NCI-H1436 (cell line): Measurements from ENCODE around the gene FOXN3.

Experiments
- DNase-seq: peaks from one replicate; lab custom pipeline; 2025; lab: John Stamatoyannopoulos, UW

Gene FOXN3

DNA sequence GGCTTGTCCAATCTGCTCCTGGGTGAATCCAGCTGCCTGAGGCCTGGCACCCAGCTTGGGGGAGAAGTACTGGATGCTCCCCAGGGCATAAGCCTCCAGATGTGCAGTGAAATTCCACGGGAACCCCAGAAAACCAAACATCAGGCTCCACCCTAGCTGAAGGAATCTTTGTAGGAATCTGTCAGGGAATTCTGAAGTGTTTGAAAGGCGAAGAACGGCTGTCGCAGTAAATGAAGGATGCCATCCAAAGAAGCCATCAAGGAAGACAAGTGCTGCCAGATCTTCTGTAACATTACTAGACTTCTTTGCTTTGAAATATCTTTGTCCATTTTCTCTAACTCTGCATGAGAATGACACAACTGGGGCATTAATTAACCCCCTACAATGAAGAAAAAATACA lies 219.4 kb downstream of the FOXN3 start:
- DNase-seq = no peak

DNA sequence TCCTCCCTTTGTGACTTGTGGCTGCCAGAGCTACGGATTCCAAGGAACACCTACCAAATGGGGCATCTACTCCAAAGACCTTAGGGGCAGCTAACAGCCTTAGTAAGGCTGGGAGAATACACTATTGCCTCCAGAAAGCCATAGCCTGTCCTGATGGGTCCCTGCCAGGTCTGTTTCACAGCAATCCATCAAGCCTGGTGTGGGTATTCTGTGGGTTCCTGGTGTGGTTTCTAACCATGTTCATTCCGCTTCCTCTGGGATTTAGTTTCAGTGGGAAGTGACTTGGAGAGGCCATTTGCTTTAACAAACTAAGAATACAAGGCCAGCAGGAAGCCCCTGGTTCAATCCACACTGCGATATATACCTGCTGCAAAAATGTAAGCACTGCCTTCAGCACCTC lies 220.5 kb downstream of the FOXN3 start:
- no peak for DNase-seq

- no peak for DNase-seq
Observed at GRCh38 chr14:89194376-89194775, 222.7 kb downstream of the FOXN3 start.

GRCh38 chr14:89190765-89191513 lies 226.1 kb downstream of the FOXN3 start:
- peak; percentile 66 for DNase-seq

GRCh38 chr14:89188492-89188891 lies 228.5 kb downstream of the FOXN3 start:
- no peak for DNase-seq

GRCh38 chr14:89187501-89187900 lies 229.5 kb downstream of the FOXN3 start:
- no peak for DNase-seq

- DNase-seq = peak; percentile 72
Observed at GRCh38 chr14:89186856-89187376, 230.1 kb downstream of the FOXN3 start.

DNA sequence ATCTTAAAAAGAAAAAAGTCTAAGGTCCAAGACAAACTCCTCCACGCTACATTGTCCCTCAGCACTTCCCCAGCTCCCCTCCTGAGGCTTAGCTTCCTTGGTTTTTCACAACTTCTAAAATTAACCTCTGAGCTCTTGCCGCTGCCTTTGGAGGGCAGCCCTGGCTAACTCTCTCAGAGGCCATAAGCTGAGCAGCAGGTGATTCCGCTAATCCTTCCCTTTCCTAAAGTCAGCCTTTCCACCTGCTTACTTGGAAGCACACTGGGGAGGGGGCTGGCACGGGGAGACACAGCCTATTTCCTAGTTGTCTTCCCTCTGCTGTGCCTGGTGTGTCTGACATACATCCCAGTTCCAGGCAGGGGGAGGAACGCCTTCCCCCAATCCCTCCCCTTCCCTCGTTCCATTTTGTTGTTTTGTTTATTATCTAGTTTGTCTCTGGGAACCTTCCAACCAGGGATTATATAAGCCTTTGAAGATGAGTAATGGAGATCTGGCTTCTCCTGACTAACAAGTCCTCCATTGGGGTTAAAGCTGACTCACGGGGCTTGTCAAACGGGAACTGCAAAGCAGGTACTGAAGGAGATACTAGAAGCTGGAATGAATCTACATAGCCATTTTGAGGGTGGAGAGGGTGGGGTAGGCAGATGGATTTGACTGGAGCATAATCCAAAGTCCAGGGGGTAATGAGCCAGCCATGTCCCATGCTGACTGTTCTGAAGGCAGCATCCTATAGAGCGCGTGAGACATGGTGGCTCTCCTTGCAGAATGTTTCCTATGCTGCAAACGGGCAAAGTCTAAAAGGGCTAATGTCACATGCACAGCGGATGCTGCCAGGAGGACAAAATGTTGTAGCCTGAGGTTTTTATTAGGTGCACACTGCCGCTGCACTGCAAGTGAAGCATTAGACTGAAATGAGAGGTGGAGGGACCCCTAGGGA lies 230.8 kb downstream of the FOXN3 start:
- DNase-seq = no peak

DNA sequence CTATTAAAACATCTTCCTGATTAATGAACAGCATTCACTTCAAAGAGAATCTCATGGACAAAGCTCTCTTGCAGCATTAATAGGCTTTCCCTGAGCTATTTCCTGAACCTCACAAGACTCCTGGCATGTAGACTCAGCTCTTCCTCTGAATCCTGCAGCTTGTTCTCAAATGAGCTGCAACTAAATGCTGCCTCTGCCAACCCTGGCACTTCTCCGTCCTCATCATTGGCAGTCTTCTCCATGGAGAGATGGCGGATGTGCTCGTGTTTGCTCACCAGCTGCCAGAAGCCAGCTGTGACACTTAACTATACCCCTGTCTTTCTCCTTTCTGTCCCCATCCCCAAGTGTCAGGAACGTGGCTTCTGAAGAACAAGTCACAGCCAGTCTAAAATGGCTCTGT lies 232.1 kb downstream of the FOXN3 start:
- no peak for DNase-seq

GRCh38 chr14:89182326-89182725 lies 234.7 kb downstream of the FOXN3 start:
- no peak for DNase-seq

- no peak for DNase-seq
Observed at GRCh38 chr14:89180546-89180945, 236.5 kb downstream of the FOXN3 start.

DNA sequence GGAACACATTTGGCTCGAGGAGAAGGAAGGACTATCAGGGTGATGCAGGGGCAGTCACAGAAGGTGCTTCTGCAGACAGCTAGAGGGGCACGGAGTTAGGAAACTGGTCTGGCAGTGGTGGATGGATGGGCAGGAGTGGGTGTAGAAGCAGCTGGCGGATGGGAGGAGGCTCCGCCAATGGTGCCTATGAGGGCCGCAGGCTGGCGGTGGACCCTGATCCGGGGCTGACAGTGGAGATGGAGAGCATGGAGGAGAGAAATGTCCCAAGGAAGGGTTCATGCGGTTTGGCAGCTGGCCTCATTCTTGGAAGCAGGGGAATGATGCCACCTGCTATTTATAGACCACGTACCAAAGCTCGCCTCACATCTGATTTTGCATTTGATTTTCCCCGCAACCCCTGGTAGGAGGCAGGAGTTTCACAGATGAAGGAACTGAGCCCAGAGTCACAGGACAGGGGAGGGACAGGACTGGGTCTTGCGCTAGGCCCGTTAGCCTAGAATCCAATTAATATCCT lies 237.1 kb downstream of the FOXN3 start:
- no peak for DNase-seq

DNA sequence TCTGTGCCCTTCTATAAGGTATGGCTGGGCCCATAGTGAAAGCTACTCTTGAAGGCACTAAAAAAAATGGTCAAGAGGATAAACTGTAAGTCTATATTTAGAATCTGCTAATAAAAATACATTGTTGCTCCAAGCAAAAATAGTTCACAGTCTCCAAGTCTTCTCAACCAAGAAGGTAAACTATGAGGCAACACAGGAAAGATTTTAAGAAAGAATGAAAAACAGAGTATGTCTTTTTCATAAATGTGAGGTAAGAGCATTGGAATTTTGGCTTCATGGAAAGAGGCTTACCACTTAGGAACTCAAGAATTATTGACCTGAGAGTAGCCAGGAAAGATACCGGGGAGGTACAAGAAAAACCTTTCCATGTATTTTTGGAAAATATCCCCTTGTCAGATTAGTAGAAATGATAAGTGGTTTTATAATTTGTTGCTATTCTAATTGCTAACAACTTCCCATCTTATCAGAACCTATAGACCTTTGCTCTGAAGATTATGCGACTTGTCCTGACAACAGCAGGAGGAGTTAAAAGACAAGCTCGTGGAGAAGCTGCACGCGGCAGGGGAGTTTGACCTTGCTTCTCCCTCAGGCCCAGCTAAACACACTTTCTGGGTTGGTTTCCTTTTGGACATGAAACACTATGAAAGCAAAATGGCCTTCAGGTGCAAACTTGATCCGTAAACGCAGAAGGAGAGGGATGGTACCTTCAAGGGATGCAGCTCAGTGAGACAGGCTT lies 238.1 kb downstream of the FOXN3 start:
- DNase-seq = no peak

GRCh38 chr14:89178376-89178775 lies 238.7 kb downstream of the FOXN3 start:
- DNase-seq = no peak

DNA sequence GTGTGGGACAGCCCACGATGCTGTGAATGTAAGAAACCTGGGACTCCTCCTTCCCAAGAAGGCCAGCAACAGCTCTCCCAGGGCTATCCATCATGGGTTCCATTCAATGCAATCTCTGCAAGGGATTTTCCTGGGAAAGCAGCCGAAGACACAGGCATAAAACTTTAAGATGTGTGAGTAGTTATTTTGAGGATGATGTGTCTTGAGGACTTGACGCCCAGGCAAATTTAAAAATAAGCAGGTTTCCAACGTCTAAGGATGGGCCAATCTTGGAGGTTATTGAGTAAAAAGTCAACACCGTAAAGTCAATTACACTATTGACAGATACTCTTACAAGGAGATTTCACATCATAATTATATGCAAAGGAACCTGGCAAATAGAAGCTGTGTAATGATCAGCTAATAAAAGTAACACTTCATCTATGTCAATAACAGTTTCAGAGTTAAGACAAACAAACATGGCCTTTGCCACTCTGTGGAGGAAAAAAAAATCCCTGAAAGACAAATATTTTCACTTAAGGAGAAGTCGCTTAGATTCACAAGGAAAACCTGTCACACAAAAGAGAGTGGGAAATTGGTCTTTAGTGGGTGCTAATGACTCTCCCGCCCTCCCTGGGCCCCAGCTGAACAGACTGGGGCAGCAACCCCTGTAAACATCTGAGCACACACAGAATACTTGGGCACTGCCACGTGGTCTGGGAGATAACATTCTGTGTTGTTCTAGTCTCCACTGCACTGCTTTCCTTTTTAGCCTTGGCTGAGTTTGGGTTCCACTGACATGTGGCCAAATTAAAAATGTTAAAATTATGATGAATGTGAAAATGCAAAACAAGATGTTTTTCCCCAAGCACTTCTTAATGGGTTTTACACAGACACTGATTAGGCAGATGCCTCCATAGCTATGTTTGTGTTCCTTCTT lies 240.9 kb downstream of the FOXN3 start:
- DNase-seq = no peak

DNA sequence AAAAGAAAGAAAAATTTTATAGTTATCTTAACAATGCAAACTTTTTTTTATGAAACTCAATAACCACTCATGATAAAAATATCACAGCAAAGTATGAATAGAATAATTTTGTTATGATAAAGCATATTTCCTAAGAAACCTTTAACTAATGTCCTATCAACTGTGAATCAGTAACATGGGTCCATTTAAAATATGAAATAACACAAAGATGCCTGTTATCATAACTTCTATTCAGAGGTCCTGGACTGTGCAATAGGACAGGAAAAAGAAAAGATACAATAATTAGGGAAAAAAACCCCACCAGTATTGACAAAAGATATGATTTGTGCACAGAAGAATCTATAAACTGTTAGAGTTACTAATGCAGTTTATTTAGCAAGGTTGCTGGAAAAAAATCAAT lies 245.4 kb downstream of the FOXN3 start:
- DNase-seq = no peak

GRCh38 chr14:89171168-89171567 lies 245.9 kb downstream of the FOXN3 start:
- no peak for DNase-seq

- DNase-seq = no peak
Observed at GRCh38 chr14:89167705-89168104, 249.3 kb downstream of the FOXN3 start.

DNA sequence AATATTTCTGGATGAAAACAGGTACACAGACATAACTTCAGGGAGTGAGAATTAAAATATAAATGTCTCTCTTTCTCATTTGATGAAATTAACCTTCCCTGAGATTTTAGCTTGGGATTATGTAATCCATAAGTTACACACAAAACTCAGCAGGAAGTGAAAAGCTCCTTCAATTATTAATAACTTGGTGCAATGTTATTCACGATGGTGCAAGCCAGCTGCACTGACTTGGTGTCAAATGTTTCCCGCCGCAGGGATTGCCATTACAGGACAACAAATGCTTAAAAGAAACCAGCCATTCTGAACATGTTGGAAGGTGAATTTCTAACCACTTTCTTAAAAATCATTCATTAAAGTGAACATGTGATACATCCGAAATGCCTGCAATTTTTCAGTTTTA lies 250.4 kb downstream of the FOXN3 start:
- DNase-seq = no peak

GRCh38 chr14:89165189-89166181 lies 251.5 kb downstream of the FOXN3 start:
- no peak for DNase-seq
